Measurements from ENCODE around the gene DIABLO. TPM values are rescaled to one million over a fixed set of nuclear protein-coding genes. Genes with fewer than 3 reads are reported as not detected.
A peak's percentile ranks its signal among the peaks of the same experiment; 100 is the strongest.
"Not testable (repeated sequence)": the region's sequence is repeated elsewhere in the genome, so short reads cannot be mapped to it uniquely, and the experiment has no call there.

Gene DIABLO
- total RNA-seq (10 to 100 TPM; 63.4 to 64.2 TPM), polyA plus RNA-seq (71.8 TPM)

- DNase-seq, result peak; percentile 100
Measured at GRCh38 chr12:122225683-122226365, at the start of gene DIABLO. DIABLO (minus strand) TSS chr12:122226052; CDS start chr12:122226014, 38 bp downstream.

GRCh38 chr12:122275459-122275858, 49.6 kb upstream of the DIABLO start:
- H3K36me3 Mint-ChIP-seq, result peaks cover 0 to 60% (median 16%) of the 10 kb centered on the region in 3 donors
- Histone ChIP-seq H3K36me3 (ENCODE audit: insufficient read depth, low read length) (peaks cover 20% of the 10 kb centered on the region), H3K27me3 (ENCODE audit: insufficient read depth, low read length, poor library complexity, severe bottlenecking) (no peaks in the 10 kb centered on the region), H3K4me3 (ENCODE audit: low read length) (no peak overlapping the region), H3K4me1 (ENCODE audit: insufficient read depth, low read length) (no peaks in the 10 kb centered on the region), H3K9me3 (ENCODE audit: low read length) (no peaks in the 10 kb centered on the region), H3K27ac (ENCODE audit: low read depth, low read length) (no peak overlapping the region)
- ChIA-PET POLR2A (no interaction called here), CTCF (interaction anchor here (1.4 kb wide), 1 partner anchor 10 kb away, joined by 3 read pairs; no protein-coding TSS in a partner anchor)
- H3K9me3 Mint-ChIP-seq, result no peaks in the 10 kb centered on the region
- no peak overlapping the region for H3K4me3 Mint-ChIP-seq
- DNase-seq, result no peak
- no peaks in the 10 kb centered on the region for H3K27me3 Mint-ChIP-seq
- no peaks in the 10 kb centered on the region for H3K4me1 Mint-ChIP-seq
- peak overlapping the region in 1 of 8 donors; percentile 47 for H3K27ac Mint-ChIP-seq

More at GRCh38 chr12:122225683-122226365, at the start of gene DIABLO:
- Mint-ChIP-seq H3K4me3 (peak within 1 kb of the TSS; percentile 86 to 96 (median 89)), H3K27ac (peak within 1 kb of the TSS; percentile 91 to 98 (median 94)), H3K4me1 (peaks cover 46 to 67% (median 51%) of the 10 kb centered on the region in 3 donors), H3K9me3 (no peaks in the 10 kb centered on the region), H3K27me3 (no peaks in the 10 kb centered on the region), H3K36me3 (peaks cover 0 to 51% (median 9%) of the 10 kb centered on the region in 3 donors)
- ChIA-PET POLR2A (interaction anchor here (0.5 to 3.9 kb wide), 18 partner anchors 8 to 1138 kb away, joined by 3 to 90 read pairs (median 4); partner anchors contain the start of genes B3GNT4, KNTC1, OGFOD2 and RSRC2), CTCF (interaction anchor here (0.9 to 4.3 kb wide), 5 partner anchors 14 to 40 kb away, joined by 3 to 43 read pairs (median 9); partner anchors contain the start of gene VPS33A)
- Histone ChIP-seq H3K36me3 (ENCODE audit: insufficient read depth, low read length) (peaks cover 20% of the 10 kb centered on the region), H3K9me3 (ENCODE audit: low read length) (no peaks in the 10 kb centered on the region), H3K27ac (ENCODE audit: low read depth, low read length) (peak within 1 kb of the TSS; percentile 99), H3K4me1 (ENCODE audit: insufficient read depth, low read length) (peaks cover 40% of the 10 kb centered on the region), H3K27me3 (ENCODE audit: insufficient read depth, low read length, poor library complexity, severe bottlenecking) (no peaks in the 10 kb centered on the region), H3K4me3 (ENCODE audit: low read length) (peak within 1 kb of the TSS; percentile 86)

GRCh38 chr12:122266230-122266901, 40.5 kb upstream of the DIABLO start, which contains the start of gene VPS33A:
VPS33A (minus strand) TSS chr12:122266494; CDS start chr12:122266408, 86 bp downstream.
- POLR2A ChIA-PET, result interaction anchor here (0.7 to 3.7 kb wide), 10 partner anchors 13 to 376 kb away, joined by 3 to 33 read pairs (median 5); partner anchors contain the start of genes CFAP251, DIABLO, KNTC1 and RSRC2

GRCh38 chr12:122265886-122266229, 40.0 kb upstream of the DIABLO start:
- Mint-ChIP-seq H3K4me3 (peak overlapping the region; percentile 93 to 100 (median 99)), H3K36me3 (peaks cover 4 to 46% (median 10%) of the 10 kb centered on the region in 3 donors), H3K9me3 (peaks cover 0 to 4% (median 3%) of the 10 kb centered on the region in 5 donors), H3K27me3 (peaks cover 0 to 8% of the 10 kb centered on the region in 2 donors), H3K27ac (peak overlapping the region; percentile 98 to 100 (median 99)), H3K4me1 (peaks cover 18 to 55% (median 43%) of the 10 kb centered on the region in 3 donors)
- DNase-seq, result peak in 1 of 5 donors; percentile 39
- Histone ChIP-seq H3K4me3 (ENCODE audit: low read length) (peak overlapping the region; percentile 88), H3K36me3 (ENCODE audit: insufficient read depth, low read length) (no peaks in the 10 kb centered on the region), H3K27me3 (ENCODE audit: insufficient read depth, low read length, poor library complexity, severe bottlenecking) (no peaks in the 10 kb centered on the region), H3K27ac (ENCODE audit: low read depth, low read length) (peak overlapping the region; percentile 93), H3K9me3 (ENCODE audit: low read length) (no peaks in the 10 kb centered on the region), H3K4me1 (ENCODE audit: insufficient read depth, low read length) (peaks cover 15% of the 10 kb centered on the region)
- ChIA-PET CTCF (interaction anchor here (0.8 to 3.2 kb wide), 2 partner anchors 20 to 39 kb away, joined by 4 to 36 read pairs; partner anchors contain the start of gene DIABLO), POLR2A (interaction anchor here (0.5 to 3.7 kb wide), 6 partner anchors 15 to 235 kb away, joined by 3 to 33 read pairs (median 4); partner anchors contain the start of genes DIABLO and ZCCHC8)

More at GRCh38 chr12:122266230-122266901, 40.5 kb upstream of the DIABLO start, which contains the start of gene VPS33A:
- Mint-ChIP-seq H3K27ac (peak within 1 kb of the TSS; percentile 98 to 100 (median 99)), H3K27me3 (peaks cover 0 to 8% of the 10 kb centered on the region in 2 donors), H3K9me3 (peaks cover 0 to 4% (median 3%) of the 10 kb centered on the region in 5 donors), H3K36me3 (peaks cover under 1 to 42% (median 7%) of the 10 kb centered on the region in 3 donors), H3K4me3 (peak within 1 kb of the TSS; percentile 93 to 100 (median 99)), H3K4me1 (peaks cover 18 to 50% (median 38%) of the 10 kb centered on the region in 3 donors)
- Histone ChIP-seq H3K36me3 (ENCODE audit: insufficient read depth, low read length) (no peaks in the 10 kb centered on the region), H3K4me1 (ENCODE audit: insufficient read depth, low read length) (peaks cover 15% of the 10 kb centered on the region), H3K9me3 (ENCODE audit: low read length) (no peaks in the 10 kb centered on the region), H3K27me3 (ENCODE audit: insufficient read depth, low read length, poor library complexity, severe bottlenecking) (no peaks in the 10 kb centered on the region), H3K27ac (ENCODE audit: low read depth, low read length) (peak within 1 kb of the TSS; percentile 93), H3K4me3 (ENCODE audit: low read length) (peak within 1 kb of the TSS; percentile 88)
- peak; percentile 89 to 96 (median 90) for DNase-seq
- CTCF ChIA-PET, result interaction anchor here (0.6 to 3.2 kb wide), 20 partner anchors 8 to 1418 kb away, joined by 3 to 36 read pairs (median 3); partner anchors contain the start of gene DIABLO

GRCh38 chr12:122265476-122265875, 39.6 kb upstream of the DIABLO start:
- Histone ChIP-seq H3K27ac (ENCODE audit: low read depth, low read length) (peak overlapping the region; percentile 93), H3K36me3 (ENCODE audit: insufficient read depth, low read length) (no peaks in the 10 kb centered on the region), H3K4me1 (ENCODE audit: insufficient read depth, low read length) (peaks cover 15% of the 10 kb centered on the region), H3K4me3 (ENCODE audit: low read length) (peak overlapping the region; percentile 88), H3K9me3 (ENCODE audit: low read length) (no peaks in the 10 kb centered on the region), H3K27me3 (ENCODE audit: insufficient read depth, low read length, poor library complexity, severe bottlenecking) (no peaks in the 10 kb centered on the region)
- ChIA-PET POLR2A (interaction anchor here (0.5 to 3.7 kb wide), 6 partner anchors 16 to 235 kb away, joined by 3 to 33 read pairs (median 4); partner anchors contain the start of genes DIABLO and ZCCHC8), CTCF (interaction anchor here (0.8 to 3.2 kb wide), 2 partner anchors 20 to 39 kb away, joined by 4 to 36 read pairs; partner anchors contain the start of gene DIABLO)
- Mint-ChIP-seq H3K27ac (peak overlapping the region; percentile 98 to 100 (median 99)), H3K36me3 (peaks cover 4 to 48% (median 10%) of the 10 kb centered on the region in 3 donors), H3K9me3 (peaks cover 0 to 4% (median 3%) of the 10 kb centered on the region in 5 donors), H3K4me3 (peak overlapping the region; percentile 93 to 100 (median 99)), H3K4me1 (peaks cover 18 to 57% (median 44%) of the 10 kb centered on the region in 3 donors), H3K27me3 (peaks cover 0 to 8% of the 10 kb centered on the region in 2 donors)
- no peak for DNase-seq

- H3K9me3 ChIP-seq (ENCODE audit: low read length); H3K27ac ChIP-seq (ENCODE audit: low read depth, low read length); H3K4me3 Mint-ChIP-seq; H3K4me3 ChIP-seq (ENCODE audit: low read length); H3K9me3 Mint-ChIP-seq; H3K27me3 Mint-ChIP-seq; DNase-seq; H3K27me3 ChIP-seq (ENCODE audit: insufficient read depth, low read length, poor library complexity, severe bottlenecking): not testable (repeated sequence)
- POLR2A ChIA-PET, result interaction anchor here (0.6 to 3.1 kb wide), 2 partner anchors 8 to 16 kb away, joined by 3 to 13 read pairs; no protein-coding TSS in a partner anchor
- peaks cover 19 to 66% (median 54%) of the 10 kb centered on the region in 3 donors for H3K4me1 Mint-ChIP-seq
- Histone ChIP-seq H3K4me1 (ENCODE audit: insufficient read depth, low read length) (peaks cover 10% of the 10 kb centered on the region), H3K36me3 (ENCODE audit: insufficient read depth, low read length) (peaks cover 15% of the 10 kb centered on the region)
- CTCF ChIA-PET, result interaction anchor here (1.6 kb wide), 1 partner anchor 16 kb away, joined by 5 read pairs; no protein-coding TSS in a partner anchor
- H3K36me3 Mint-ChIP-seq, result peaks cover 4 to 78% (median 26%) of the 10 kb centered on the region in 3 donors
- peak overlapping the region in 1 of 8 donors; percentile 74 for H3K27ac Mint-ChIP-seq
Measured at GRCh38 chr12:122260735-122261134, 34.9 kb upstream of the DIABLO start.

GRCh38 chr12:122258939-122259338, 33.1 kb upstream of the DIABLO start:
- H3K27me3 ChIP-seq (ENCODE audit: insufficient read depth, low read length, poor library complexity, severe bottlenecking); H3K27ac ChIP-seq (ENCODE audit: low read depth, low read length); H3K4me3 Mint-ChIP-seq; DNase-seq; H3K9me3 Mint-ChIP-seq; H3K4me3 ChIP-seq (ENCODE audit: low read length); H3K27ac Mint-ChIP-seq; H3K4me1 ChIP-seq (ENCODE audit: insufficient read depth, low read length); H3K27me3 Mint-ChIP-seq; H3K9me3 ChIP-seq (ENCODE audit: low read length): not testable (repeated sequence)
- ChIA-PET POLR2A (interaction anchor here (0.6 kb wide), 1 partner anchor 678 kb away, joined by 3 read pairs; no protein-coding TSS in a partner anchor), CTCF (interaction anchor here (0.6 kb wide), 1 partner anchor 40 kb away, joined by 3 read pairs; no protein-coding TSS in a partner anchor)
- H3K36me3 ChIP-seq (ENCODE audit: insufficient read depth, low read length), result peaks cover 18% of the 10 kb centered on the region
- Mint-ChIP-seq H3K4me1 (peaks cover 15 to 55% (median 40%) of the 10 kb centered on the region in 3 donors), H3K36me3 (peaks cover 4 to 79% (median 26%) of the 10 kb centered on the region in 3 donors)

All from CD8-positive, alpha-beta memory T cell (primary cell).